GM12801 (cell line): ENCODE data around the gene BICD1.

Experiments used
- TF ChIP-seq, protein P1 (sequence below): IDR thresholded peaks from one replicate; pipeline ENCODE4 v1.5.1; 2011; ENCODE audit warnings: control low read depth; ENCODE audit not compliant: insufficient read length; ENCODE audit errors: extremely low read depth

BICD1 gene

DNA sequence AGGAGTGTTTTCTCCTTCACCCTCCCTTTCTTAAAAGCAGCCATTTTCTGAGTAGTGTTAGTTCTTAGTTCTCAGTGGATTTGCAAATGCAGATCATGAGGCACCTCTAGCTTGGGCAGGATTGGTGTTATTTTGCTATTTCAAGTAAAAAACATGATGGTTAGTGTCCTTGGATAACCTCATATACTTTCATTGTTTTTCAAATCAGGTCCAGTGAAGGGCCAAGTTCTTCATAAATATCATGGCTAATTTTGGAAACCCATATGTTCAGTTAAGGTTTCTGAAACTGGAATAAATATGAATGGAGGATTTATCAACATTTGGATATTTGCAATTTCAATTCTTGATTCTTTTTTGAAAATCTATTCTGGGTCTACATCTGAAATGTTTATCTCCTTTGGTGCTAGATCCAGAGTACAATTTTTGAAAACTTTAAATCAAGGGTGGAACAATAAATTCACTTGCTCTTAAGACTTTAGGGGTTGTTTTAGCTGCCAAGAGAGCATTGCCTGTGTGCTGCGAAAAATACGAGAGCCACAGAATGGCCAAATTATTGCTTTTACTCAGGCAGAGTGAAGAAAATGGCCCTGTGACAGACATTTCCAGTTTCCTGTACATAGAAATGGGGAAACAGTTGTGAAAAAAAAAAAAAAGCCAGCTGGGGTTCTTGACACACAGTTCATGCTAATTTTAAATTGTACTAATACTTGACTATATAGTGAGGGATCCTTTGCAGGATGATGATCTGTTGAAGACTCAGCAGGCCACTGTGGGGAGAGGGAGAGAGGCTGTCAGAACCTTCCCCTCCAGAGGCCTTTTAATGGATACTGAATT is 104.6 kb downstream of the BICD1 start:
- TF ChIP-seq, protein P1, sequence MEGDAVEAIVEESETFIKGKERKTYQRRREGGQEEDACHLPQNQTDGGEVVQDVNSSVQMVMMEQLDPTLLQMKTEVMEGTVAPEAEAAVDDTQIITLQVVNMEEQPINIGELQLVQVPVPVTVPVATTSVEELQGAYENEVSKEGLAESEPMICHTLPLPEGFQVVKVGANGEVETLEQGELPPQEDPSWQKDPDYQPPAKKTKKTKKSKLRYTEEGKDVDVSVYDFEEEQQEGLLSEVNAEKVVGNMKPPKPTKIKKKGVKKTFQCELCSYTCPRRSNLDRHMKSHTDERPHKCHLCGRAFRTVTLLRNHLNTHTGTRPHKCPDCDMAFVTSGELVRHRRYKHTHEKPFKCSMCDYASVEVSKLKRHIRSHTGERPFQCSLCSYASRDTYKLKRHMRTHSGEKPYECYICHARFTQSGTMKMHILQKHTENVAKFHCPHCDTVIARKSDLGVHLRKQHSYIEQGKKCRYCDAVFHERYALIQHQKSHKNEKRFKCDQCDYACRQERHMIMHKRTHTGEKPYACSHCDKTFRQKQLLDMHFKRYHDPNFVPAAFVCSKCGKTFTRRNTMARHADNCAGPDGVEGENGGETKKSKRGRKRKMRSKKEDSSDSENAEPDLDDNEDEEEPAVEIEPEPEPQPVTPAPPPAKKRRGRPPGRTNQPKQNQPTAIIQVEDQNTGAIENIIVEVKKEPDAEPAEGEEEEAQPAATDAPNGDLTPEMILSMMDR: no peak

GRCh38 chr12:32211900-32212156 is 105.2 kb downstream of the BICD1 start:
- TF ChIP-seq, protein P1: no peak

DNA sequence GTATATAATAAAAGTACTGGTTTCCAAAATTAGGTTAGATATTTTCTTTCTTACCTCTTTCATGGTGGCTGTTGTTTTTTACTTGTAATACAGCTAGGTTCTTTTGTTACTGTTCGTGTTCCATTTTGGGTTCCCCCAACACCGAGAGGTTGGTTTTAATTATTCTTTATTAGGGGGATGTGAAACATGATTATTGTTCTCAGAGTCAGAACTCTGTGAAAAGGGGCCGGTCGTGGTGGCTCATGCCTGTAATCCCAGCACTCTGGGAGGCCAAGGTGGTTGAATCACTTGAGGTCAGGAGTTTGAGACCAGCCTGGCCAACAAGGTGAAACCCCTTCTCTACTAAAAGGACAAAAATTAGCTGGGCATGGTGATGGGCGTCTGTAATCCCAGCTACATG is 108.1 kb downstream of the BICD1 start:
- TF ChIP-seq, protein P1: no peak

GRCh38 chr12:32217354-32218310 is 111.0 kb downstream of the BICD1 start:
- TF ChIP-seq, protein P1: no peak

DNA sequence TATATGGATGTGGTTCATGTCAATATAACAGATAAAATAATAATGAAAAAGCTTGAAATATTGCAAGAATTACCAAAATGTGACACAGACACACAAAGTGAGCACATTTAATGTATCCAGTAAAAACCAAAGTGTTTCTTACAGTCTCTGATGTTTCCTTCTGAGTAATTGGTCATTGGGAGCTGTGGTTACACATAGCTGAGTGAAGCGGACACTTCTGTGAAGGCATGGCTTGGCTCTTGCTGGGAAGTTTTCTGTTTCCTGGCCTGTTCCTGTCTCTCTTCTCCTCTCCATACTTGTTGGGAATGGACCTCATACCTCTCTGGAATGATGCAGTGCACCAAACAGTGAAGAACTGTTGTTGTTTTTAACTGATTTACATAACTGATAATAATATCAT is 117.3 kb downstream of the BICD1 start:
- TF ChIP-seq, protein P1: no peak

DNA sequence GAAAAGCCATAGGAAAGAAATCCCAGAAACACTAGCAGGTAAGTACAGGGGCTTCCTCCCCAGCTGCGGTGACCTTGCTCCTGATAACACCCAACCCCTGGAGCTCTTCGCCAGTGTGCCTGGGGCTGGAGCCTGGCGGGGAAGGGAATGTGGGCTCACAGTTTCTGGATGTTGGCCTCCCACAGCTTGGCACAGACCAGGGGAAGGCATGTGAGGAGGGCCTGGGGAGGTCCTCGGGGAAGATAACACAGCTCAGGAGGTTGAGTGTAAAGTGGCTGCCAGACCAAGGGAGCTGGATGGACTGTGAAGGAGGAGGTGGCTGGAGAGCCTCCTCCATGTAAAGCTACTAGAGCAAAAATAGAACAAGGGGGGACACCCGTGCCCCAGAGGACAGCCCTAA is 120.1 kb downstream of the BICD1 start:
- TF ChIP-seq, protein P1: no peak

DNA sequence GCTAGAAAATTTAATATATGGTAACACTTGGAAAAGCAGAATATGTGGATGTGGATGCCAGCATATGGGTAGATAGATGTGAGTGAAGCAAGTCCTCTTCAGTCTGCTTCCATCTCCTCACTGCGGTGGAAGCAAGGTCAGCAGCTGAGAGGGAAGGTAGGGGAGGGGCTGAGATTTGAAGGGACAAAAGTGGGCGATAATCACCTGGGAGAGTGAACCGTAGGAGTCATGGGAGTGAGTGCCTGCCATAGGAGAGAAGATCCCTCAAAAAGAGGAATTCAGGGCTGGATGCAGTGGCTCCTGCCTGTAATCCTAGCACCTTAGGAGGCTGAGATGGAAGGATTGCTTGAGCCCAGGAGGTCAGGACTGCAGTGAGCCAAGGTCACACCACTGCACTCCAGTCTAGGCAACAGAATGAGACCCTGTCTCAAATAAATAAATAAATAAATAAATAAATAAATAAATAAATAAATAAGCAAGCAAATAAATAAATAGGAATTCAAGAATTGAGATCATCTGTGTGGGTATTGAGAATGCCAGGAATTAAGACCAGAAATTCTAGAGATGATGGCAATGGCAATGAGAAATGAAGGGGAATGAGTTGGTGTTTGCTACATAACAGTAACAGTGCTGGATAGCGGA is 123.4 kb downstream of the BICD1 start:
- TF ChIP-seq, protein P1: no peak
